ENCODE results near the gene REC8. TPM values are rescaled to one million over a fixed set of nuclear protein-coding genes. Genes with fewer than 3 reads are reported as not detected.

The REC8 gene
- total RNA-seq, 1 donor from 2014 or later, result 1.6 TPM

DNA sequence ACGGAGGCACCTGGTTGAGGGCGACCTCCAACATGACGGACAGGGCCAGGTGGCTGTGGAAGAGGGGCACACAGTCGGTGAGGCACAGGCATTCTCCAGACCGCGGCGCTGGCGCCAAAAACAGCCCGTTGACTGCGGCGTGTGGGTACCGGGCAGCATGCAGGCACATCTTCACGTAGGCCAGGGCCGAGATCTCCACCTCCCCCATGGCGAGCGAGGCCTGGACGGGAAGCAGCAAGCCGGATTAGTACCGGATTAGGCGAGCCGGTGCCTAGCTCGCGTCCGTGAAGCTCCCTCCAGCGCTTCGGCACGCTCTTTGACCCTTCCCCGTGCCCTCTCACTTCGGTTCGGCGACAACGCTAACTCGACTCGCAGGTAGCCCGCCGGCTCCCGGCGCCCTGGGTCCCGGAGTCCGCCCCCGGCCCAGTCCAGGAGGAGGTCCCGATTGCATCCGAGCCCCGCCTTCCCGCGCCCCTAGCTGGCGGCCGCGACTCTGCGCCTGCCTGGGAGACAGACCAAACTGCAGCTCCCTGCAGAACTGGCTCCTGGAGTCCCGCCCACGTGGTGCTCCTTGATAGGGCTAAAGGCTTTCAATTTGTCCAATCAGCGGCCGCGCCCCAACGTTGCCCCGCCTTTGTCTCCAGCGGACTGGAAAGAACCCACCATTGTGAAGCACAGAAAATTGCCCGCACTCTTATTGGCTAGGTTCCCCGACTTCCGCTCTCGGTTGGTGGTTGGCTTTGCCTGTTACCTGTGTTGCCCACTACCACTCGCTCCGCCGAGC is 30.6 kb upstream of the REC8 start, which contains the start of gene EMC9:
Gene EMC9 (minus strand): TSS at position 495 of the 784 bp plus-strand sequence. CDS start 287 bp downstream, at position 208.
- H3K27me3 ChIP-seq (ENCODE audit: low read depth), result no peaks in the 10 kb centered on the region
- H3K9me3 ChIP-seq (replicated peaks), result no peaks in the 10 kb centered on the region
- intact Hi-C loops (cut with micrococcal nuclease), result no loop called here
- peak; percentile 100 for DNase-seq
- TF ChIP-seq, protein P1, sequence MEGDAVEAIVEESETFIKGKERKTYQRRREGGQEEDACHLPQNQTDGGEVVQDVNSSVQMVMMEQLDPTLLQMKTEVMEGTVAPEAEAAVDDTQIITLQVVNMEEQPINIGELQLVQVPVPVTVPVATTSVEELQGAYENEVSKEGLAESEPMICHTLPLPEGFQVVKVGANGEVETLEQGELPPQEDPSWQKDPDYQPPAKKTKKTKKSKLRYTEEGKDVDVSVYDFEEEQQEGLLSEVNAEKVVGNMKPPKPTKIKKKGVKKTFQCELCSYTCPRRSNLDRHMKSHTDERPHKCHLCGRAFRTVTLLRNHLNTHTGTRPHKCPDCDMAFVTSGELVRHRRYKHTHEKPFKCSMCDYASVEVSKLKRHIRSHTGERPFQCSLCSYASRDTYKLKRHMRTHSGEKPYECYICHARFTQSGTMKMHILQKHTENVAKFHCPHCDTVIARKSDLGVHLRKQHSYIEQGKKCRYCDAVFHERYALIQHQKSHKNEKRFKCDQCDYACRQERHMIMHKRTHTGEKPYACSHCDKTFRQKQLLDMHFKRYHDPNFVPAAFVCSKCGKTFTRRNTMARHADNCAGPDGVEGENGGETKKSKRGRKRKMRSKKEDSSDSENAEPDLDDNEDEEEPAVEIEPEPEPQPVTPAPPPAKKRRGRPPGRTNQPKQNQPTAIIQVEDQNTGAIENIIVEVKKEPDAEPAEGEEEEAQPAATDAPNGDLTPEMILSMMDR (IDR thresholded peaks at IDR 0.05; ENCODE audit: borderline replicate concordance), result peak; percentile 80
- peaks cover 40% of the 10 kb centered on the region for H3K36me3 ChIP-seq
- peak within 1 kb of the TSS; percentile 93 for H3K4me3 ChIP-seq
- H3K27ac ChIP-seq (replicated peaks), result peak within 1 kb of the TSS; percentile 94
- H3K4me1 ChIP-seq, result peaks cover 76% of the 10 kb centered on the region

DNA sequence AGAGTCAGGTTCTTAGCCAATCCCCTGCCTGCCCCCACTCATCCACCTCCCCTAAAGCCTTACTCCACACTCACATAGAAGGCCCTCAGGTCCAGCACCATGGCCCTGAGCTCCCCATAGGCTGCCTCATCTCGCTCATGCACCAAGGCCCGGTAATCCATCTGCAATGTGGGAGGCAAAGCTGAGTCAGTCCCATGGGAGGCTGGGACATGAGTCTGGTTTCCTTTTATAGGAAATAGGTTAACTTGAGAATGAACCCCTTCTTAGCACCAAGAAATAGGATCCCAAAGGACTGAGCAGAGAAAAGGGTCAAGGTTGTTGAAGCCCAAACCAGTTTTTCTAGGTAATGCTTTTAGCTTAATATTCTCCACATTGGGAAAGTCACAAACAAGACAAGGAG is 28.4 kb upstream of the REC8 start:
- no peaks in the 10 kb centered on the region for H3K9me3 ChIP-seq (replicated peaks)
- H3K27me3 ChIP-seq (ENCODE audit: low read depth), result no peaks in the 10 kb centered on the region
- H3K27ac ChIP-seq (replicated peaks), result no peak overlapping the region
- intact Hi-C loops (cut with micrococcal nuclease), result no loop called here
- no peak for DNase-seq
- peaks cover 29% of the 10 kb centered on the region for H3K36me3 ChIP-seq
- peaks cover 70% of the 10 kb centered on the region for H3K4me1 ChIP-seq
- TF ChIP-seq, protein P1 (IDR thresholded peaks at IDR 0.05; ENCODE audit: borderline replicate concordance), result no peak
- H3K4me3 ChIP-seq, result no peak overlapping the region

DNA sequence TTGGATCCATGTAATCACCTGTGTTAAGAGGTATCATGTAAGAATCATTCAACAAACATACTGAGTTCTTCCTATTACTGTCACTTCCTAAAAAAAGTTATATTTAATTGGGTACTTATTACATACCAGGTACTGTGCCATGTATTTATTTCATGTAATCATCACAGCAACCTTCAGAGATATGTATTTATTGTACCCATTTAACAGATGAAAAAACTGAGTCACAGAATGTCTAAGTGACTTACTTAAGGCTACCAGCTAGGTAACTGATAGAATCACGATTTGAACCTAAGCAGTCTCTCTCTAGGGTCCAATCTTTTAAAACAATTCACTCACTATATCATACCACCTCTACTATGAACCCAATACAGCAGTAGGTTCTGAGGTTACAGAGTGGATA is 27.4 kb upstream of the REC8 start:
- Histone ChIP-seq H3K9me3 (replicated peaks) (no peaks in the 10 kb centered on the region), H3K36me3 (peaks cover 29% of the 10 kb centered on the region), H3K27ac (replicated peaks) (no peak overlapping the region), H3K4me1 (peaks cover 72% of the 10 kb centered on the region), H3K27me3 (ENCODE audit: low read depth) (no peaks in the 10 kb centered on the region), H3K4me3 (no peak overlapping the region)
- intact Hi-C loops (cut with micrococcal nuclease), result no loop called here
- TF ChIP-seq, protein P1 (IDR thresholded peaks at IDR 0.05; ENCODE audit: borderline replicate concordance), result no peak
- DNase-seq, result no peak

DNA sequence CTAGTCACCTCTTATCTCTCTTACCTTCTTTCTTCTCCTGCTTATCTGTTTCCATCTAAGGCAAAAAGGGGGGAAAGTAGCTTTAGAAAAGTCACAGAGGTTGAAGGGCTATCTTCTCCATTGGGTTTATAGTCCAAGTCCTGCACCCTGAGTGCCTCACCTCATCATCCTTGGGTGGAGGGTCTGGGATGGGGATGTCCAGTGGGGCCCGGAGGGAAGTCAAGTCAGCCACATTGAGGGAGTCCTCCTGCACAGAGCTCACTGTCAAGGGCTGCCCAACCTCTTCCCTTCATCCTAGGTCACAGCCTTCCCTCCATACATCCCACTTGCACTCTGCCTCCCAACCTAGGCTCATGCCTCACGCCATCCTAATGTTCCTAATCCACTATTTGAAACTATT is 26.7 kb upstream of the REC8 start:
- H3K27ac ChIP-seq (replicated peaks), result peak overlapping the region; percentile 98
- H3K36me3 ChIP-seq, result peaks cover 32% of the 10 kb centered on the region
- H3K9me3 ChIP-seq (replicated peaks), result no peaks in the 10 kb centered on the region
- no peak for DNase-seq
- H3K27me3 ChIP-seq (ENCODE audit: low read depth), result no peaks in the 10 kb centered on the region
- H3K4me1 ChIP-seq, result peaks cover 72% of the 10 kb centered on the region
- H3K4me3 ChIP-seq, result peak overlapping the region; percentile 99
- TF ChIP-seq, protein P1 (IDR thresholded peaks at IDR 0.05; ENCODE audit: borderline replicate concordance), result no peak
- intact Hi-C loops (cut with micrococcal nuclease), result no loop called here

DNA sequence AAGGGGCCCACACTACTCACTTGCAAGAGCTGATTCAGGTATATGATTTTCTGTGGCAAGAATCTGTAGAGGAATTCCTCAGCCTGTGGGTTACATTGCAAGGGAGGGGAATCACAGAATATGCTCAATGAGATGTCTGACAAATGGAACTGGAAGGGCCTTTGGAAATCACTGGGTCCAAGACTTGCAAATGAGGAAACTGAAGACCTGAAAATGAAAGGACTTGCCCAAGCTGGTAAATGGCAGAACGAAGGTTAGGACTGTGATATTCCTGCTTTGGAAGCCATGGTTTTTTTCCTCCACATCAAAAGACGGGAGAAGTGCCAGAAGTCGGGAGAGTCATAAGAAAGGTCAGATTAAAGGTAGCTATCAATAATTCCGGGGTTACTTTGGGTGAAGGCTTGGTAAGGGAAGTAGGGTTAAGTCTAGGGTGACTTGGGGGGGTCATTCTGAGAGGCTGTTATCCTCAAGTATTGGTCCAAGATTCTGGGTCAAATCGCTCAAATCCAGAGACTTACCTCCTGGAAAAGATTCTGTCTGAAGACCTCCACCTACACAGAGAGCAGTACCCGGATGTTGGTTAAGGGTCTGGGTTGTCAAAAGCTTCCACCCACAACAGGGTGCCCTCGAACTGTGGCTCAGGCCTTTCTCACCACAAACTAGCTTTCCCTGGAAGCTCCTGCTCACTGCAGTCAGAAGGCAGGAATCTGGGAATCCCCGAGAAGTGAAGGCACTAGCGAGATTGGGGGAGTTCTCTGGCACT is 26.0 kb upstream of the REC8 start:
- peak overlapping the region; percentile 98 for H3K27ac ChIP-seq (replicated peaks)
- TF ChIP-seq, protein P1 (IDR thresholded peaks at IDR 0.05; ENCODE audit: borderline replicate concordance), result no peak

More for the DNA sequence above, 26.0 kb upstream of the REC8 start:
- peaks cover 66% of the 10 kb centered on the region for H3K4me1 ChIP-seq
- H3K36me3 ChIP-seq, result peaks cover 38% of the 10 kb centered on the region
- peak overlapping the region; percentile 99 for H3K4me3 ChIP-seq
- H3K9me3 ChIP-seq (replicated peaks), result no peaks in the 10 kb centered on the region
- H3K27me3 ChIP-seq (ENCODE audit: low read depth), result no peaks in the 10 kb centered on the region
- intact Hi-C loops (cut with micrococcal nuclease), result no loop called here
- DNase-seq, result no peak

All from left ventricle myocardium inferior (tissue), 1 donor.